ENCODE results near the gene ARHGAP31.

The ARHGAP31 gene

DNA sequence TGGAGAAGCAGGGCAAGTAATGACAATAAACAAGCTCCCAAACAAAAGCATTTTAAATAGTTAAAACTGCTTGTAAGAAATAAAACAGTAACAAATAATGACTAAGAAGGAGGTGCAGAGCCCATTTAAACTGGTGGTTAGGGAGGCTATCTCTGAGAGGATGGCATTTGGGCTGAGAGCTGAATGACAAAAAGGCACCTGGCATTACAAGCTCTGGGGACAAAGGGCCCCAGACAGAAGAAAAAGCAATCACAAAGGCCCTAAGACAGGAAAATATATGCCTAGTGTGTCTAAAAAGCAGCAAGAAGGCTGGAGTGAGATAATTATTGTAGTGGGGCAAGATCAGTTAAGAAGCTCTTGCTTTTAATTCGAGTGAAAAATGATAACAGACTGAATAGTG lies 159.6 kb downstream of the ARHGAP31 start:
- DNase-seq = no peak

DNA sequence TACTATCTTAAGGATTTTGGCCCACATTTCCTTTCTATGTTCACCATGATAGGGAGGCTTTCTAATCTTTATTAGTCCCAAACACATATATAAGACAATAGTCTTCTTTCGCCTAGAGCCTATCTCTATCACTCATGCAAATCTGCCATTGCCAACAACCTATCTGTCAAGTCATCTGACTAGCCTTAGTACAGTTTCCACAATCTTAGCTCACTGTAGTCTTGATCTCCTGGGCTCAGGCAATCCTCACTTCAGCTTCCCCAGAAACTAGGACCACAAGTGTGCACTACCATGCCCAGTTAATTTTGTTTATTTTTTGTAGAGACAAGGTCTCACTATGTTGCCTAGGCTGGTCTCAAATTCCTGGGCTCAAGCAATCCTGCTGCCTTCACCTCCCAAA lies 162.3 kb downstream of the ARHGAP31 start:
- no peak for DNase-seq

DNA sequence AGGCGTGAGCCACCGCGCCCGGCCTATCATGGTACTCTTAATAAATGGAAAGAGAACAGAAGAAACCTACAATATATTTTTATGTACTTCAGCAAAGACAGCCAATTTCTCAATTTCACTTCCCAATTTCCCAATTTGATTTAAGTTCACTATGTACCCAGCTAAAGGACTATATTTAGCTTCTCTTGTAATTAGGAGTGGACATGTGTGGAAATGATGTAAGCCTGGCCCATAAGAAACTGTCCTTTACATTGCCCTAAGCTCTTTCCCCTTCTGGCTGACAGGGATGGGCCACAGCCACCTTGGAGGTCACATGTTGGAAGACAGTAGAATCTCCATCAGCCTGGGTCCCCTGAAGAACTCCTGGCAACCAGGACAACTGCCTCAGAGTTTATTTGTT lies 163.1 kb downstream of the ARHGAP31 start:
- no peak for DNase-seq

DNA sequence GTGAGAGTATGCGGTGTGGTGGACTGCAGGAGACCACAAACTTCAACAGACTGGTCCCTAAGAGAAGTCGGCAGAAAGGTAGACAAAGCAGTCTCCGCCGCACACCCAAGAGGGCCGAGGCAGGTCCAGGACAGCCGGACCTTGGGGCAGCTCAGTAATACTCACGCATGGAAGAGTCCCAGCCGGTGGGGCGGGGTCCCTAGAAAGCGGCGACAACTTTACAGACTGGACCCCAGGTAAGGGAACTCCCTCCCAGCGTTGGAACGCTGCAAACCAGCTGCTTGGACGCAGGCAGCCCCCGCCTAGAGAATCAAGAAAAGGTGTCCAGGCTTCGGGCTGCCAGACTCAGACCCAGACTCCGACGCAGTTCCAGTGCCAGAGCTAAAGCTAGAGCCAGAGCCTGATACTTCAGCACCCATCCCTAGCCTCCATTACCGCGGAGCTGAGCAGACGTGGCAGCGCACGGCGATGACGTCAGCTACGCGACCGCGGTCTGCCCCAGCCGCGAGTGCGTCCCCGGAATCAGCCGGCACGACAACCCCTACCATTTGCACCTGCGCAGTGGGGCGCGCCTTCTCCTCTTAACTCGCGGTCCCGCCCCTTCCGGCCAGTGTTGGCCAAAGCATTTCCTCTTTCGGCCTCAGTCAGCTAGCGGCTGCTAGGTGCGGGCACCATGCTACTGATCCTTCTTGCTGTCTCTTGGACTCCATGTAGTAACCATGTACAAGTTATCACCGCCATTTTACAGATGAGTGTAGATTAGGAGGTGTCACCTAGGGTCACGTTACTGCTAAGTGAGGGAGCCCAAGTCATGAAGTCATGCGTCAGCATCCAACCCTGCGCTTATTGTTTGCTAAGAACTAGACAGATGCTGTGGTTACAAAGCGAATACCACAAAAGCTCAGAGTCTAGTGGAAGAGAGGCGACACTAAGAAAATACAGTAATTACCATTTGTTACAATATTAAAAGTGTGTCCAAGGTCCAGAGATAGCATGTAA lies 169.3 kb downstream of the ARHGAP31 start, which contains the start of gene TMEM39A:
TMEM39A (minus strand) TSS at position 445 of the 999 bp plus-strand sequence. CDS start 1,541 bp downstream, outside the sequence.
- DNase-seq = peak; percentile 100

DNA sequence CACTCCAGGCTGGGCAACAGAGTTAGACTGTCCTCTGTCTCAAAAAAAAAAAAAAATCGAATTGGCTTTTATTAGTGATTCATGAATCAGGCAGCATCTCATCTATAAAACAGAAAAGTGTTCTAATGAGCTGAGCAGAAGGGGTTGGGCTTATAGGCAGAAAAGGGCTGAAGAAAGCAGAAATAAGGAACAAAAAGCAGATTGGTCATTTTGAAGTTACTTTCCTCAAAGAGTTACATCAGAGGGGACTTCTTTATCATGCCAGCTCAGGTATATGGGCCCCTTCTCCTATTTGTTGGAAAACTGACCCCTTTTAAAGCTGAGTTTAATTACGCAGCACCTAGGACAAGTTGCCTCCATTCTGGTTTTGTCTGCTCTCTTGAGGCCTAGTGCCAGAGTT lies 173.9 kb downstream of the ARHGAP31 start:
- no peak for DNase-seq

DNA sequence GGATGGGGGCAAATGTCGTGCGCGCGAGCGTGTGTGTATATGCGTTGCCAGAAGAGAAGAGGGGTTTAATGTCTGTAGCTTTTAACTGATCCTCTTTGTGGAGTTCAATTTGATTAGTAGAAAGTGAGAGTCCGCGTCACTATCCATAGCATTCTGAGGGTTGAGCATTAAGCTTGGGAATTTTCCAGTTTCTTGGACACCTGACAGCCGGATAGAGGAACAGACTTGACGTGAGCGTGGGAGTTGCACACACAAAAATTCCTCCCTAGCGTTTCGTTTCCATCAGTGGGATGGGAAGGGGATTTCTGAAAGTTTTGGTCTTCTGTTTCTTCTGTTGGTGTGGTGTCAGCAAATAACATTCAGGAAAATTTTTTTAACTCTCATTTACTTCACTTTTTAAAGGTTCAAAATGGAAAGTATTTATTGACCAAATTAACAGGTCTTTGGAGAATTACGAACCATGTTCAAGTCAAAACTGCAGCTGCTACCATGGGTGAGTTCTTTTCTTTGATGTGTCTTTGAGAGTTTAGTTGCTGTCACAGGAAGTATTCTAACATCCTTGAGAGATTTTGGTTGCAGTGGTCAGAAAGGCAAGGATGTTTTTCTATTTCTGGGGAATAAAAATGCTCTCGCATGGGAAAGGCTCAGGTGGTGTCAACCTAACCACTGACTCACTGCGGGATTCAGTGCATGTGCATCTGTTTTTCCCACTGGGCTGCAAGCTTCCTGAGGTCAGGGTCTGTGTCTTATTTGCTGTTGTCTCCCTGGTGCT lies 175.4 kb downstream of the ARHGAP31 start:
- no peak for DNase-seq

All from NCI-H1105 treated with DMSO at 0.1 percent for 48 hours (cell line).